DMS114 treated with DMSO at 0.1 percent for 48 hours (cell line): ENCODE measurements around the gene CS.

Experiments
- DNase-seq: peaks from one replicate; lab custom pipeline; 2025; ENCODE audit not compliant: unreplicated experiment; lab: John Stamatoyannopoulos, UW

The CS gene

GRCh38 chr12:56221757-56222530 is 78.2 kb downstream of the CS start, which contains the start of gene RNF41:
Gene RNF41, minus strand, starts transcription at chr12:56221922. Its CDS starts 7,875 bp downstream, at chr12:56214047.
- DNase-seq, result peak; percentile 92
